NCI-H748 treated with DMSO at 0.1 percent for 48 hours (cell line): ENCODE results near the gene RGP1.

Experiments
- DNase-seq: peaks from one replicate; lab custom pipeline; 2025; lab: John Stamatoyannopoulos, UW

Gene RGP1

DNA sequence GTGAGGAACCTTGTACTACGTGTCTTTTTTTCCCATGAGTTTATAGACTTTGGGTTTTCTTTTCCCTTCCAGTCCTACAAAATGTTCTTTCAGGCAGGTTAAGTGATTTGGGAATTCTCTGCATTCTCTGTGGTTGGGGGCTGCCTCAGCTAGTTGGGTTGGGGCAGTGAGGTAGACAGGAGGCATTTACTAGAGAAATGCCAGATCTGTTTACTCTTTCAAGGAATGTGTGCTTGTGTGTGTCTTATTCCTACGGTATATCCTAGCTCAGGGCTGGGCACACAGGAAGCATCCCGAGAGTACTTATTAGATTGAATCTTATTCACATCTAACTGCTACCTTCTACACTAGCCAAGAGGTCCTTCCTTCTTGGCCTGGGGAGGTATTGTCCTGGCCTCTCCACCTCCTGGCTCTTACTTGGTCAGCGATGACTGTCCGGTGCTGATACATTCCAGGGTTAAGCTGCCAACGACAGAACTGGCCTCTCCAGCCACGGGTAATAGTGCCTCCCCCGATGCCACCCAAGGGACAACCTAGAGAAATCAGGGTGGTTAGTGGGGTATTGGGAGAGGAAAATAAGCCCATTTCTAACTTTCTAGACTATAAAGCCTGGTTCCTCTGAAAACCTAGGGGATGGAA lies 5.1 kb upstream of the RGP1 start:
- DNase-seq, result no peak

- no peak for DNase-seq
Observed at GRCh38 chr9:35745569-35745968, 3.5 kb upstream of the RGP1 start.

DNA sequence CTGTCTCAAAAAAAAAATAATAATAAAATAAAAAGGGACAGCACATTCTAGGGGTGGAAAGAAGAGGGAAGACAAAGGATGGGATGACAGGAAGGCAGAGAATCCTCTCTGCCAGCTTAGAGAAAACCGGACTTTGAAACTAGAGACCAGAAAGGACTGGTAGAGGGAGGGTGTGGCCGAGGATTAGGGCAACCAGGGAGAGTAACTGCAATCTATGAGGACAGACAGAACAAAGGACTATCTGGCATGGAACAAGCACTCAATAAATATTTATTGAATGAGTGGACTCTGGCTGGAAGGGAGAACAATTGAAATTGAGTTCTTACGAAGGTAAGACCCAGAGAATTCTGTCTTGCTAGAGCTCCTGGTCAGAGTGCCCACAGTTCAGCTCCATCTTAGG lies 2.5 kb upstream of the RGP1 start:
- DNase-seq, result no peak

- no peak for DNase-seq
Observed at GRCh38 chr9:35748242-35748857, 737 bp upstream of the RGP1 start.

- DNase-seq, result no peak
Observed at GRCh38 chr9:35749515-35750255, 598 bp downstream of the RGP1 start.

GRCh38 chr9:35750256-35750531 lies 1.1 kb downstream of the RGP1 start:
- no peak for DNase-seq

DNA sequence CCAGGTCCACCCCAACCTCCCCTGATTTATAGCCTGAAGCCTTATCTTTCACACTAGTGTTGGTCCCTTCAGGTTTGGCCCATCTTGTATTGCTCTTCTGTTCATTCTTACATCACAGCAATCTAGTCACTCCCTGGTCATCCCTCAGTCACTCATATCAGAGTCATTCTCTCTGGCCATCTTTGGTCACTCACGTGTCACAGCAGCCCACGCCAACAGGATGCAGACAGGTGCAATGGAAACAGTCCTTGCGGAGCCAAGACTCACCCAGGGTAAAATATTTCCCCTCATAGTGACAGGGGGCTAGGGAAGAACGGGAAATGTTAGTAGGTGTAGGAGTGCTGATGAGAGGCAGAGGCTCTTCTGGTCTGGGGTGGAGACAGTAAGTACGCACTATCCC lies 4.4 kb downstream of the RGP1 start:
- DNase-seq, result no peak

DNA sequence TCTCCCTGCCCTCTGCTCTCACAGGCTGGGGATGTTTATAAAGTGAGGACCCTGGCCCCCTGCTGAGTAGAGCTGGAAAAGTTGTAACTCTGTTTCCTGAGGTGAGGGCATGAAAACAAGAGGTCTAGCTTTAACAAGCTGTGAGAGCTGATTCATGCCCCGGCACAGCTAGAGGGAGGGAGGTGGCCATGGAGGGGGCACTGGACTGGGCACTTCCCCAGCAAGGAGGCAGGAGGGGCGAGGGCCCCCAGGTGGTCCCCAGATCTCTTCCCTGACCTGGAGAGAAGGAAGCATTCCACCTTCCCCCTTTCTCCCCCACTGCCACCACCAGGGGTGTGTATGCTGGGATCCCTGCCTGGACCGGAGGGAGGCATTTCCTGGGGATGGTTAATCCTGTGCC lies 5.2 kb downstream of the RGP1 start, which contains the start of gene MSMP:
Gene MSMP (minus strand): TSS at position 13 of the 400 bp plus-strand sequence. CDS start 147 bp downstream, outside the sequence.
- no peak for DNase-seq

GRCh38 chr9:35755071-35755470 lies 6.0 kb downstream of the RGP1 start:
- DNase-seq, result no peak

GRCh38 chr9:35756275-35757225 lies 7.5 kb downstream of the RGP1 start:
- DNase-seq, result peak; percentile 29

- peak; percentile 40 for DNase-seq
Observed at GRCh38 chr9:35757226-35757891, 8.3 kb downstream of the RGP1 start.

DNA sequence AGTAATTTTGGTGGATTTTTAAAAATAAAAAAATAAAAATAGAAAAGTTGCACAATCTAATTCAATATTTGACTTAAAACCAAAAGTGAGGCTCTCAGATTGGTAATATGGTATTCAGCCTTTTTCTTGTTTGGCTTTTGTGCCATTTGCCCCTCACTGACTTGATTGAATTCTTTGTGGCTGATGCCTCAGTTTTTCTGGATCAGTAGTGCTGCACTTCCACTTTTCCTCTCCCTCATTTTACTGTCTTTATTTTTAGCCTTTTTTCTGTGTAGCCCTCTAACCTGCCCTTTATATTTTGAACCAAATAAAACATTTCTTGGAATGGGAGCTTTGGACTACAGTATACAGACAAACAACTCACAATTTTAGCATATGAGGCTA lies 8.8 kb downstream of the RGP1 start:
- no peak for DNase-seq

GRCh38 chr9:35758475-35759050 lies 9.5 kb downstream of the RGP1 start:
- DNase-seq, result no peak

DNA sequence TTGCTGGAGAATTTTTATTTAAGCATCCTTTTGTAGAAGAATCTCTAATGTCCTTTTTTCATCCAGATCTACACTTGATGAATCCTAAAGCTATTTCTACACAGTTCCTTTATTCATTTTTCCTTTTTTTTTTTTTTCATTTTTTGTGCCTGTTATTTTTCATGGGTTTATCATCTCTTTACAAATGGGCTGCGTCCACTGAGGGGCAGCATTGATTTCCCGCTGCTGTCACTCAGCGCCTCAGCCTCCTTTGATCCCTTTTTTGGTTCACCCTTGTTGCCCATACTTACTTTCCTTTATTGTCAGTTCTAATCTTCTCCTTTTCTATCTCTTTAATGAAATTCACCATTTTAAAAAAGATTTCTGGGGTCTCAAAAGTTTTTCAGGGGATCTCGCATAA lies 10.7 kb downstream of the RGP1 start:
- DNase-seq, result no peak

- no peak for DNase-seq
Observed at GRCh38 chr9:35760651-35761050, 11.6 kb downstream of the RGP1 start.

GRCh38 chr9:35763181-35763580 lies 14.1 kb downstream of the RGP1 start:
- no peak for DNase-seq

- no peak for DNase-seq
Observed at GRCh38 chr9:35763803-35764202, 14.7 kb downstream of the RGP1 start.

- DNase-seq, result no peak
Observed at GRCh38 chr9:35766997-35767396, 17.9 kb downstream of the RGP1 start.

- no peak for DNase-seq
Observed at GRCh38 chr9:35767458-35767857, 18.4 kb downstream of the RGP1 start.

DNA sequence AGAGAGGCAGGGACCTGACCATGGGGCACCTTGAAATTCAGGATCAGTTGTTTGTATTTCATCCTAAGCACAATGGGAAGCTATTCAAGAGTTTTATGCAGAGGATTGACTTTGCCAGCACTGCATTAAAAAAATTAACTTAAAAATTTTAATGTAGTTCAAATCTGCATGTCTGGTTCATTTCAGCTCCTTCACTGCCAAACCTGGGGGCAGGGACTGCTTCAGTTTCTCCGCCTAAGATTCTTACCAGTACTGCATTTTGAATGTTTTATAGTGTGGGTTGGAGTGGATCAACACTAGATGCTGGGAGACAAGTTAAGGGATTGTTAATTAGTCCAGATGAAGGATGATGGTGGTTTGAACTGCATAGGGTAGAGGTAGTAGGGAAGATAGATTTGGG lies 20.7 kb downstream of the RGP1 start:
- DNase-seq, result no peak

DNA sequence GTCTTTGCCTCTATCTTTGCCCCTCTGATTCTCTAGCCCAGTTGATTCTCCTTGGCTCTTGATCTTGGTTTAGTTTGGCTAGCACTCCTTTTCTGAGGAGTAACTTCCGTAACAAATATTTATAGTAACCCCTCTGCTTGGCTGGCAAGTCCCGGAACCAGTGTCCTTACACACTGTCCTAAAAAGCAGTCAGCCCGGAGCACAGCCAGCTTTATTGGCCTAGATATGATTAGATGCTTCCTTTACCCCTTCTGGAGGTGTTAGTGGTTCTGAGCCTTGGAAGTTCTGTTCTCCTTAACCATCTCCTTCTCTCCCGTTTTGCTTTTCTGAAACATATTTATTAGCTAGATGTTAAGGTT lies 22.0 kb downstream of the RGP1 start:
- no peak for DNase-seq

- peak; percentile 18 for DNase-seq
Observed at GRCh38 chr9:35771534-35771933, 22.4 kb downstream of the RGP1 start.
